PC-9 (cell line): Measurements from ENCODE around the gene NFE2. TPM values are rescaled to one million over a fixed set of nuclear protein-coding genes. Genes with fewer than 3 reads are reported as not detected.

Experiments
- BruUV-seq: library from RNA; stranded (reverse); fragments of 400-500 nt; replicated peaks from 2 replicates; lab custom pipeline; 2021; lab: Mats Ljungman, UMichigan
- CTCF ChIA-PET: fragments of 300-600 bp; sonication (Branson Sonifier 250); formaldehyde crosslinking; loops from one replicate; lab custom pipeline; 2022; ENCODE audit warnings: antibody characterized with exemption; lab: Charles Lee
- POLR2A ChIA-PET: fragments of 300-600 bp; sonication (Branson Sonifier 250); formaldehyde crosslinking; loops from one replicate; lab custom pipeline; 2022; ENCODE audit warnings: antibody characterized with exemption; ENCODE audit not compliant: unreplicated experiment; lab: Charles Lee
- DNase-seq, 2 experiments: peaks; one replicate each; pipeline versions ENCODE4 v3.0.0 to v3.0.0-alpha.2; 2015 to 2022; ENCODE audit warnings: mixed read lengths in 1 of 2
- H2AFZ ChIP-seq: fragments of 200-600 bp; sonication (generic); 2 replicates; pipeline ENCODE4 v1.8.1; 2017; ENCODE audit warnings: antibody characterized with exemption
- H3F3A ChIP-seq: fragments of 200-600 bp; sonication (generic); 2 replicates; pipeline ENCODE4 v1.8.1; 2017; ENCODE audit warnings: antibody characterized with exemption, mild to moderate bottlenecking, low read depth; ENCODE audit not compliant: insufficient read depth
- H3K27ac ChIP-seq: fragments of 200-600 bp; sonication (generic); 2 replicates; pipeline ENCODE4 v1.6.1; 2016; ENCODE audit warnings: mixed run types
- H3K27me3 ChIP-seq: fragments of 200-600 bp; sonication (generic); 2 replicates; pipeline ENCODE4 v1.6.1; 2016; ENCODE audit warnings: low read depth, mixed run types; ENCODE audit not compliant: insufficient read depth
- H3K36me3 ChIP-seq: fragments of 200-600 bp; sonication (generic); 2 replicates; pipeline ENCODE4 v1.6.1; 2016; ENCODE audit warnings: low read depth, mixed run types
- H3K4me1 ChIP-seq: fragments of 200-600 bp; sonication (generic); replicated peaks from 2 replicates; pipeline ENCODE4 v1.6.1; 2016; ENCODE audit warnings: mixed run types; ENCODE audit not compliant: insufficient read depth
- H3K4me2 ChIP-seq: fragments of 200-600 bp; sonication (generic); 2 replicates; pipeline ENCODE4 v1.6.1; 2017; ENCODE audit warnings: mixed run types
- H3K4me3 ChIP-seq: fragments of 200-600 bp; sonication (generic); 2 replicates; pipeline ENCODE4 v1.6.1; 2016; ENCODE audit warnings: mixed run types
- H3K79me2 ChIP-seq: fragments of 200-600 bp; sonication (generic); 2 replicates; pipeline ENCODE4 v1.6.1; 2017; ENCODE audit warnings: low read depth, mixed run types
- H3K9me2 ChIP-seq: fragments of 200-600 bp; sonication (generic); 2 replicates; pipeline ENCODE4 v1.8.1; 2017; ENCODE audit warnings: mild to moderate bottlenecking; ENCODE audit not compliant: insufficient read depth
- H3K9me3 ChIP-seq: fragments of 200-600 bp; sonication (generic); 2 replicates; pipeline ENCODE4 v1.8.1; 2016; ENCODE audit warnings: low read depth; ENCODE audit not compliant: insufficient read depth
- H4K20me1 ChIP-seq: fragments of 200-600 bp; sonication (generic); 2 replicates; pipeline ENCODE4 v1.8.1; 2017; ENCODE audit not compliant: insufficient read depth
- EZH2 ChIP-seq: fragments of 200-600 bp; sonication (generic); IDR thresholded peaks from 2 replicates; pipeline ENCODE4 v1.8.0; 2017; ENCODE audit warnings: antibody characterized with exemption, low read depth
- intact Hi-C: fragments of 100-400 bp; cut with micrococcal nuclease; formaldehyde crosslinking; loops from one replicate; pipeline ENCODE4 v1.10.0; 2022; ENCODE audit not compliant: unreplicated experiment
- total RNA-seq: library from RNA; stranded (reverse); gene quantifications from 2 replicates; pipeline ENCODE4 v1.2.3, GENCODE V29; 2021
- TF ChIP-seq, protein P1 (sequence below): fragments of 200-600 bp; sonication (generic); conservative IDR thresholded peaks from 2 replicates; pipeline ENCODE4 v1.6.1; 2017; ENCODE audit warnings: mixed run types, antibody characterized with exemption, mild to moderate bottlenecking, moderate library complexity

NFE2 gene
- total RNA-seq, 1 experiment from 2014 or later: 1.5 TPM

DNA sequence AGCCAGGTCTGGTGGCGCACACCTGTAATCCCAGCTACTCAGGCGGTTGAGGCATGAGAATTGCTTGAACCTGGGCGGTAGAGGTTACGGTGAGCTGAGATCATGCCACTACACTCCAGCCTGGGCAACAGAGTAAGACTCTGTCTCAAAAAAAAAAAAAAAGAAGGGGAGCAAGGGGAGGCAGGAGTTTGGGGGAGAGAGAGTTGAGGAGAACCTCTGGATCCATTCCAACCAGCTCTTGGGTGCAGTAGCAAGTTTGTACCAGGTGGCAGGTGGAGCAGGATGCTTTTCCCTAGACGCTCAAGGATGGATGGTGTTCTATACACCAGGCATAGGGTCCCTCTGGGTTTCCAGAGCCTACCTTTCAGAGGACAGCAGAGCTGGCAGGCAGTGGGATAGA is 1.9 kb downstream of the NFE2 start:
- no peak for DNase-seq
- Histone ChIP-seq H3K9me3 (no peaks in the 10 kb centered on the region), H4K20me1 (no peaks in the 10 kb centered on the region), H3K4me1 (peaks cover 37% of the 10 kb centered on the region), H3K9me2 (no peaks in the 10 kb centered on the region), H3K79me2 (no peaks in the 10 kb centered on the region), H3F3A (peaks cover 39% of the 10 kb centered on the region), H3K36me3 (no peaks in the 10 kb centered on the region), H3K27me3 (no peaks in the 10 kb centered on the region), H2AFZ (no peak overlapping the region), H3K4me2 (no peak overlapping the region), H3K4me3 (no peak overlapping the region), H3K27ac (no peak overlapping the region)
- TF ChIP-seq, protein P1, sequence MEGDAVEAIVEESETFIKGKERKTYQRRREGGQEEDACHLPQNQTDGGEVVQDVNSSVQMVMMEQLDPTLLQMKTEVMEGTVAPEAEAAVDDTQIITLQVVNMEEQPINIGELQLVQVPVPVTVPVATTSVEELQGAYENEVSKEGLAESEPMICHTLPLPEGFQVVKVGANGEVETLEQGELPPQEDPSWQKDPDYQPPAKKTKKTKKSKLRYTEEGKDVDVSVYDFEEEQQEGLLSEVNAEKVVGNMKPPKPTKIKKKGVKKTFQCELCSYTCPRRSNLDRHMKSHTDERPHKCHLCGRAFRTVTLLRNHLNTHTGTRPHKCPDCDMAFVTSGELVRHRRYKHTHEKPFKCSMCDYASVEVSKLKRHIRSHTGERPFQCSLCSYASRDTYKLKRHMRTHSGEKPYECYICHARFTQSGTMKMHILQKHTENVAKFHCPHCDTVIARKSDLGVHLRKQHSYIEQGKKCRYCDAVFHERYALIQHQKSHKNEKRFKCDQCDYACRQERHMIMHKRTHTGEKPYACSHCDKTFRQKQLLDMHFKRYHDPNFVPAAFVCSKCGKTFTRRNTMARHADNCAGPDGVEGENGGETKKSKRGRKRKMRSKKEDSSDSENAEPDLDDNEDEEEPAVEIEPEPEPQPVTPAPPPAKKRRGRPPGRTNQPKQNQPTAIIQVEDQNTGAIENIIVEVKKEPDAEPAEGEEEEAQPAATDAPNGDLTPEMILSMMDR: no peak
- ChIA-PET CTCF (interaction anchor here (2.3 kb wide), 1 partner anchor 26 kb away, joined by 15 read pairs; the partner anchor contains the start of gene COPZ1), POLR2A (no interaction called here)
- intact Hi-C loops: no loop called here
- no TSS peak for BruUV-seq

DNA sequence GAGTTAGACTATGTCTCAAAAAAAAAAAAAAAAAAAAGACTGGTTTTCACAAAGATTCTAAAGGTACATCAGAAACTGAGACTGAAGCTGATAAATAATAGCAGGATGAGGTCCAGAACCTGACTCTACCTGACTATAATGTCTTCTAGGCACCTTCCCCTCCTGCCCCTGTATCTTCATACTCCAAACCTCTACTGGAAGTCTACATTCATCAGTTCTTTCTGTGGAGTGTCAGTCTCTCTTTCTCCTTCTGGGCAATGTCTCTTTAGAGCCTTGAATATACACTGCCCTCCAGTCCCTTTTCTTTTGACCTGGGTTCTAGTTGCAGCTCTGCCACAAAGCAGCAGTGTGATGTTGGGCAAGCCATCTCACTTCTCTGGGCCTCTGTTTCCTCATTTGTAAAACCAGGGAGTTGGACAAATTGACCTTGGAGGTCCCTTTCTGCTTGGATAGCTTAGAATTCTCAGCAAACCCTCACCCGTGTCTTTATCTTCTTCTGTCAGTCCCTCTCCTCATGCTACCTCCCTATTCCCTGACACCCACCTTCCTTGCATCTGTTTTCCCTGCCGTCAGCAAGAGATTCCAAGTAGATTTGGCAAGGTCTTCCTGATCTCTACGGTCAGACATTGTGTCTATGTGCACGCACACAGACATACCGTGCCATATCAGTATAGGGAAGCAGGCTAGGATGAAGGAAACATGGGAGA is 4.3 kb downstream of the NFE2 start:
- Histone ChIP-seq H3F3A (peaks cover 27% of the 10 kb centered on the region), H3K27me3 (no peaks in the 10 kb centered on the region), H2AFZ (no peak overlapping the region), H3K4me3 (no peak overlapping the region), H3K79me2 (no peaks in the 10 kb centered on the region), H3K9me3 (no peaks in the 10 kb centered on the region), H4K20me1 (no peaks in the 10 kb centered on the region), H3K36me3 (no peaks in the 10 kb centered on the region), H3K27ac (no peak overlapping the region), H3K9me2 (no peaks in the 10 kb centered on the region), H3K4me2 (no peak overlapping the region), H3K4me1 (peaks cover 23% of the 10 kb centered on the region)
- BruUV-seq: no TSS peak
- CTCF ChIA-PET: interaction anchor here (0.6 to 3.7 kb wide), 4 partner anchors 21 to 72 kb away, joined by 3 to 33 read pairs (median 4); partner anchors contain the start of gene COPZ1
- POLR2A ChIA-PET: interaction anchor here (0.5 to 0.6 kb wide), 2 partner anchors 22 to 36 kb away, joined by 4 to 8 read pairs; no protein-coding TSS in a partner anchor
- intact Hi-C loops: no loop called here
- no peak for DNase-seq
- no peak for TF ChIP-seq EZH2
- TF ChIP-seq, protein P1: no peak

DNA sequence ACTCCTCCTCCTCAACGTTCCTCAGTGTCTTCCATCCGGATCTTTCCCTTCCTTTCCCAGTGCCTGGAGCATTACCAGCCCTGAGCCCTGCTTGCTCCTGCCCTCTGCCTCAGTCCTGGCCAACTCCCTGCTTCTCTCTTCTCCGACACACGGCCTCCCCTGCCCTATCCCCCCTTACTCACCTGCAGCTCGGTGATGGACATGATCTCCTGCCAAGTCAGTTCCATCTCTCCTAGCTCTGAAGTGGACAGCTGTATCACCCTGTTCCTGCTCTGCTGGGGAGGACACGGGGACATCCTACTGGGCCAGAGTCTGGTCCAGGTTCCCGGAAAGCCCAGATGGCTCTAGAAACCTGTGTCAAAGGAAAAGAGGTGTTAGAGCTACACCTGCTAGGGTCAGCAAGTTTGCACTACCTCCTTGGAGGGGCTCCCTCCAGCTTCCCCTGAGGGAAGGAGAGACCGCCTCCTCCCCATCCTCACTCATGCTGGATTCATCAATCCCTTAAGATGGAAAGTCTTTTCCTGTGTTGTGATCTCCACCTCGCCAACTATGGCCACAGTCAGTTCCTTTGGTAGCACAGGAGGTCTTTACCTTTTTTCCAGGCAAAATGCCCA is 5.8 kb downstream of the NFE2 start:
- TF ChIP-seq, protein P1: no peak
- no peak for TF ChIP-seq EZH2
- Histone ChIP-seq H3K9me2 (no peaks in the 10 kb centered on the region), H3K9me3 (no peaks in the 10 kb centered on the region), H3K27me3 (no peaks in the 10 kb centered on the region), H4K20me1 (no peaks in the 10 kb centered on the region), H3K4me1 (peaks cover 8% of the 10 kb centered on the region), H3K27ac (no peak overlapping the region), H2AFZ (no peak overlapping the region), H3F3A (peaks cover 25% of the 10 kb centered on the region), H3K79me2 (no peaks in the 10 kb centered on the region), H3K4me2 (no peak overlapping the region), H3K36me3 (no peaks in the 10 kb centered on the region), H3K4me3 (no peak overlapping the region)
- no peak for DNase-seq
- CTCF ChIA-PET: interaction anchor here (3.7 kb wide), 1 partner anchor 30 kb away, joined by 33 read pairs; the partner anchor contains the start of gene COPZ1
- BruUV-seq: no TSS peak
- intact Hi-C loops: loop anchor here (1.0 to 2.0 kb wide), 2 partner anchors 29 to 64 kb away; no protein-coding TSS in a partner anchor
- POLR2A ChIA-PET: no interaction called here
